ENCODE results near the gene GRIK2. TPM values are rescaled to one million over a fixed set of nuclear protein-coding genes. Genes with fewer than 3 reads are reported as not detected.

GRIK2 gene
- total RNA-seq, 1 experiment from 2014 or later: 0.61 TPM

DNA sequence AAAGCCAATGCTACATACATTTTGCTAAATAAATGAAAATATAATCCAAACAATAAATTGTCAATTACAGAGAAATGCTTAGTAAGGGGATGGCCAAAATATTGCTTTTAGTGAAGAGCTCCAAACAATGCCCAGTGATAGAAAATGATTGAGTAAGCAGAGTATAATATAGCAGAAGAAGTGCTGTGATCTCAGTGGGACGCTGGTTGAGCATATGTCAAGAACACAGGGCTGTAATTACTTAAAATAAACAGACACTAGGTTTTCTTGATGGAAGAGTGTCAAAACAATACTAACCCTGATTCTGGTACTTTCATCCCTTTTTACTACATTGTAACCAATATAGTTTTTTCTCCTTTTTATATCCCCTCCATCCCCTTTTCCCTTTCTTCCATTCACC is 150.3 kb downstream of the GRIK2 start:
- Histone ChIP-seq H4K20me1 (ENCODE audit: insufficient read depth) (no peaks in the 10 kb centered on the region), H3K4me3 (no peak overlapping the region), H3K27ac (no peak overlapping the region), H3K4me1 (replicated peaks; ENCODE audit: insufficient read depth) (no peaks in the 10 kb centered on the region), H3K4me2 (no peak overlapping the region), H3K9me3 (ENCODE audit: insufficient read depth, low read depth) (no peaks in the 10 kb centered on the region), H3F3A (ENCODE audit: insufficient read depth, low read depth) (no peaks in the 10 kb centered on the region; the same call in 1 of the 2 replicates), H2AFZ (no peak overlapping the region), H3K27me3 (ENCODE audit: insufficient read depth, low read depth) (no peaks in the 10 kb centered on the region), H3K36me3 (ENCODE audit: low read depth) (no peaks in the 10 kb centered on the region), H3K79me2 (ENCODE audit: low read depth) (no peaks in the 10 kb centered on the region), H3K9me2 (ENCODE audit: insufficient read depth) (no peaks in the 10 kb centered on the region)
- TF ChIP-seq EZH2 (IDR thresholded peaks at IDR 0.05; ENCODE audit: low read depth): no peak
- TF ChIP-seq, protein P1, sequence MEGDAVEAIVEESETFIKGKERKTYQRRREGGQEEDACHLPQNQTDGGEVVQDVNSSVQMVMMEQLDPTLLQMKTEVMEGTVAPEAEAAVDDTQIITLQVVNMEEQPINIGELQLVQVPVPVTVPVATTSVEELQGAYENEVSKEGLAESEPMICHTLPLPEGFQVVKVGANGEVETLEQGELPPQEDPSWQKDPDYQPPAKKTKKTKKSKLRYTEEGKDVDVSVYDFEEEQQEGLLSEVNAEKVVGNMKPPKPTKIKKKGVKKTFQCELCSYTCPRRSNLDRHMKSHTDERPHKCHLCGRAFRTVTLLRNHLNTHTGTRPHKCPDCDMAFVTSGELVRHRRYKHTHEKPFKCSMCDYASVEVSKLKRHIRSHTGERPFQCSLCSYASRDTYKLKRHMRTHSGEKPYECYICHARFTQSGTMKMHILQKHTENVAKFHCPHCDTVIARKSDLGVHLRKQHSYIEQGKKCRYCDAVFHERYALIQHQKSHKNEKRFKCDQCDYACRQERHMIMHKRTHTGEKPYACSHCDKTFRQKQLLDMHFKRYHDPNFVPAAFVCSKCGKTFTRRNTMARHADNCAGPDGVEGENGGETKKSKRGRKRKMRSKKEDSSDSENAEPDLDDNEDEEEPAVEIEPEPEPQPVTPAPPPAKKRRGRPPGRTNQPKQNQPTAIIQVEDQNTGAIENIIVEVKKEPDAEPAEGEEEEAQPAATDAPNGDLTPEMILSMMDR (conservative IDR thresholded peaks at IDR 0.05): no peak
- intact Hi-C loops (cut with micrococcal nuclease; ENCODE audit: unreplicated experiment): no loop called here
- CTCF ChIA-PET: no interaction called here
- POLR2A ChIA-PET (ENCODE audit: unreplicated experiment): no interaction called here
- BruUV-seq (replicated peaks): no TSS peak
- no peak for DNase-seq

DNA sequence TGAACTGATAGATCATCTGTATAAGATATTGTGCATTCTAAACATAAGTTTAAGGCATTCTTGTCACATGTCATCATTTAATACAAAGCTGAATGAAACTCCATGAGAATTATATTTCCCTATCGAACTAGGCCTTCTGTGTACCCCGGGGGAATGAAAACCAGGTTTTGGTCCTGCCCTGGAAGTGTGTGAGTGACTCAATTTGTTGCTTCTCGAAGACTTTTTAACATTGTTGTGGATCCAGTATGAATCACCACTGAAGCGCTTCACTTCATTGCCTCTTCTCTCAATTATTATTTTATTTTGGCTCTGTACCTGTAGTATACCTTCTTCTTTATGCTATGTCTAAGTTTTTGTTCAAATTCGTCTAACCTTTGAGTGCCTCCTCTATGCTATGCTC is 150.8 kb downstream of the GRIK2 start:
- H3K27me3 ChIP-seq (ENCODE audit: insufficient read depth, low read depth): no peaks in the 10 kb centered on the region
- H4K20me1 ChIP-seq (ENCODE audit: insufficient read depth): no peaks in the 10 kb centered on the region
- no peak overlapping the region for H3K4me2 ChIP-seq
- ChIA-PET CTCF (no interaction called here), POLR2A (ENCODE audit: unreplicated experiment) (no interaction called here)
- BruUV-seq (replicated peaks): no TSS peak
- no peaks in the 10 kb centered on the region for H3K79me2 ChIP-seq (ENCODE audit: low read depth)
- no peak overlapping the region for H3K27ac ChIP-seq
- TF ChIP-seq, protein P1 (conservative IDR thresholded peaks at IDR 0.05): no peak
- no peak for TF ChIP-seq EZH2 (IDR thresholded peaks at IDR 0.05; ENCODE audit: low read depth)
- intact Hi-C loops (cut with micrococcal nuclease; ENCODE audit: unreplicated experiment): no loop called here
- no peaks in the 10 kb centered on the region; the same call in 1 of the 2 replicates for H3F3A ChIP-seq (ENCODE audit: insufficient read depth, low read depth)
- no peaks in the 10 kb centered on the region for H3K9me3 ChIP-seq (ENCODE audit: insufficient read depth, low read depth)
- H2AFZ ChIP-seq: no peak overlapping the region
- no peak for DNase-seq
- no peaks in the 10 kb centered on the region for H3K36me3 ChIP-seq (ENCODE audit: low read depth)
- no peaks in the 10 kb centered on the region for H3K9me2 ChIP-seq (ENCODE audit: insufficient read depth)
- no peaks in the 10 kb centered on the region for H3K4me1 ChIP-seq (replicated peaks; ENCODE audit: insufficient read depth)
- no peak overlapping the region for H3K4me3 ChIP-seq

DNA sequence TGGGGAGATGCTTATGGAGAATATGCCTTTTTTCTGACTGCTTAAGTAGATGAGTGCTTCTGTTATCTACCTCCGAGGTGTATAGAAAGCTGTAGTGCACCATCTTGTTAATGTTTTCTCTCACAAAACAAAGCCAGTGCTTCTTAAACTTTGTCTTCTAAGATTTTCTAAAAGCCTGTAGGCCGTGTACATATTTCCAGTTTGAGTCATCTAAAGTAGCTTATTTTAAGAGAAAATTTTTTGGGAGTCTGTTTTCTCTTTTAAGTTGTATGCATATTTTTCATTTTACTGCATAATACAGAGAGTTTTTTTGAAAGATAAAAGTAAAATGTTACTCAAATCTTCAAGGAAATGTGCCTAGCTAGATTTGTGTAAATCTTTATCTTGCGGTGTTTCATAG is 151.7 kb downstream of the GRIK2 start:
- H2AFZ ChIP-seq: no peak overlapping the region
- CTCF ChIA-PET: no interaction called here
- H3K4me3 ChIP-seq: no peak overlapping the region
- no peaks in the 10 kb centered on the region for H3K36me3 ChIP-seq (ENCODE audit: low read depth)
- intact Hi-C loops (cut with micrococcal nuclease; ENCODE audit: unreplicated experiment): no loop called here
- H3K27ac ChIP-seq: no peak overlapping the region
- DNase-seq: no peak
- TF ChIP-seq, protein P1 (conservative IDR thresholded peaks at IDR 0.05): no peak
- no peak for TF ChIP-seq EZH2 (IDR thresholded peaks at IDR 0.05; ENCODE audit: low read depth)
- H3K27me3 ChIP-seq (ENCODE audit: insufficient read depth, low read depth): no peaks in the 10 kb centered on the region
- H3K9me2 ChIP-seq (ENCODE audit: insufficient read depth): no peaks in the 10 kb centered on the region
- H3K79me2 ChIP-seq (ENCODE audit: low read depth): no peaks in the 10 kb centered on the region
- H3K4me2 ChIP-seq: no peak overlapping the region
- POLR2A ChIA-PET (ENCODE audit: unreplicated experiment): no interaction called here
- no peaks in the 10 kb centered on the region for H3K9me3 ChIP-seq (ENCODE audit: insufficient read depth, low read depth)
- BruUV-seq (replicated peaks): no TSS peak
- no peaks in the 10 kb centered on the region for H3F3A ChIP-seq (ENCODE audit: insufficient read depth, low read depth)
- no peaks in the 10 kb centered on the region for H3K4me1 ChIP-seq (replicated peaks; ENCODE audit: insufficient read depth)
- H4K20me1 ChIP-seq (ENCODE audit: insufficient read depth): no peaks in the 10 kb centered on the region

Measured in PC-9 (cell line).